ENCODE measurements around the gene DZIP1L. TPM values are rescaled to one million over a fixed set of nuclear protein-coding genes. Genes with fewer than 3 reads are reported as not detected.

DZIP1L gene
- total RNA-seq, 3 donors from 2014 or later = 24.5 to 34.4 (median 25.3) TPM

- Histone ChIP-seq H3K27ac (no peak overlapping the region), H3K4me3 (no peak overlapping the region), H3K36me3 (no peaks in the 10 kb centered on the region), H3K4me1 (no peaks in the 10 kb centered on the region), H3K9me3 (no peaks in the 10 kb centered on the region), H3K27me3 (no peaks in the 10 kb centered on the region)
- DNase-seq (ENCODE audit: low spot score in 2 of 2) = no peak
- no peak for TF ChIP-seq POLR2A (IDR thresholded peaks at IDR 0.05)
- TF ChIP-seq CTCF (IDR thresholded peaks at IDR 0.05) = no peak
- no peak for TF ChIP-seq POLR2AphosphoS5 (IDR thresholded peaks at IDR 0.05)
- intact Hi-C loops (cut with DNase I; ENCODE audit: low total_unique reads) = no loop called here
Measured at GRCh38 chr3:138019281-138020069, 95.9 kb downstream of the DZIP1L start.

- intact Hi-C loops (cut with DNase I; ENCODE audit: low total_unique reads) = no loop called here
- Histone ChIP-seq H3K4me3 (no peak overlapping the region), H3K27me3 (no peaks in the 10 kb centered on the region), H3K9me3 (no peaks in the 10 kb centered on the region), H3K4me1 (no peaks in the 10 kb centered on the region), H3K36me3 (no peaks in the 10 kb centered on the region), H3K27ac (no peak overlapping the region)
- DNase-seq (ENCODE audit: low spot score in 2 of 2) = no peak
- TF ChIP-seq POLR2A (IDR thresholded peaks at IDR 0.05) = no peak
- TF ChIP-seq POLR2AphosphoS5 (IDR thresholded peaks at IDR 0.05) = no peak
- TF ChIP-seq CTCF (IDR thresholded peaks at IDR 0.05) = no peak
Measured at GRCh38 chr3:138016065-138016464, 99.3 kb downstream of the DZIP1L start.

GRCh38 chr3:138012526-138012925 is 102.9 kb downstream of the DZIP1L start:
- intact Hi-C loops (cut with DNase I; ENCODE audit: low total_unique reads) = no loop called here
- Histone ChIP-seq H3K9me3 (no peaks in the 10 kb centered on the region), H3K36me3 (no peaks in the 10 kb centered on the region), H3K4me1 (no peaks in the 10 kb centered on the region), H3K4me3 (no peak overlapping the region), H3K27ac (no peak overlapping the region), H3K27me3 (no peaks in the 10 kb centered on the region)
- no peak for TF ChIP-seq CTCF (IDR thresholded peaks at IDR 0.05)
- no peak for TF ChIP-seq POLR2AphosphoS5 (IDR thresholded peaks at IDR 0.05)
- TF ChIP-seq POLR2A (IDR thresholded peaks at IDR 0.05) = no peak
- no peak for DNase-seq (ENCODE audit: low spot score in 2 of 2)

Other genes starting within 250 kb of the DZIP1L start
- gene CLDN18, start 105.4 kb downstream of the DZIP1L start, total RNA-seq = not detected
- gene A4GNT, start 16.8 kb upstream of the DZIP1L start, total RNA-seq = not detected
- gene DBR1, start 59.3 kb upstream of the DZIP1L start, total RNA-seq = 10 to 100 TPM in 2 of 3 donors, 1 to 10 TPM in 1; 9.9 to 20.5 (median 13.1) TPM
- gene ARMC8, start 71.7 kb upstream of the DZIP1L start, total RNA-seq = 10 to 100 TPM; 74.4 to 93.3 (median 82.0) TPM
- gene NME9, start 214.2 kb upstream of the DZIP1L start, total RNA-seq = 1 to 10 TPM in 1 of 3 donors, under 1 TPM in 2; 0.48 to 1.3 (median 0.98) TPM
- gene MRAS, start 233.0 kb upstream of the DZIP1L start, total RNA-seq = 100 to 1,000 TPM in 1 of 3 donors, 10 to 100 TPM in 2; 39.0 to 157 (median 74.8) TPM